ENCODE data around the gene GRIN2A.

GRCh38 chr16:9964426-9964825 lies 217.8 kb downstream of the GRIN2A start:
- no peak for TF ChIP-seq POLR2A (IDR thresholded peaks at IDR 0.05)
- no peak for TF ChIP-seq CTCF (IDR thresholded peaks at IDR 0.05)

Measured in adrenal gland (tissue), 5 donors.